Adipocyte (in vitro differentiated cells): ENCODE data around the gene ADORA1.

Experiments
- DNase-seq: peaks from one replicate; pipeline ENCODE4 v3.0.0-alpha.2; 2015; ENCODE audit warnings: low read depth
- H3K27me3 ChIP-seq: replicated peaks from 2 replicates; pipeline ENCODE4 v1.7.0; 2013; ENCODE audit warnings: mild to moderate bottlenecking, low read length, moderate library complexity; ENCODE audit not compliant: control insufficient read depth, insufficient read depth
- H3K36me3 ChIP-seq: 2 replicates; pipeline ENCODE4 v1.7.0; 2013; ENCODE audit warnings: low read length, mild to moderate bottlenecking, moderate library complexity; ENCODE audit not compliant: control insufficient read depth, insufficient read depth, severe bottlenecking
- H3K4me1 ChIP-seq: 2 replicates; pipeline ENCODE4 v1.7.0; 2013; ENCODE audit warnings: mild to moderate bottlenecking, low read length, moderate library complexity; ENCODE audit not compliant: control insufficient read depth, insufficient read depth
- H3K4me3 ChIP-seq: 2 replicates; pipeline ENCODE4 v1.7.0; 2013; ENCODE audit warnings: mild to moderate bottlenecking, low read length, moderate library complexity
- H3K9ac ChIP-seq: 2 replicates; pipeline ENCODE4 v1.7.0; 2013; ENCODE audit warnings: mild to moderate bottlenecking, low read length, moderate library complexity
- H3K9me3 ChIP-seq: 2 replicates; pipeline ENCODE4 v1.7.0; 2013; ENCODE audit warnings: mild to moderate bottlenecking, low read length, moderate library complexity; ENCODE audit not compliant: control insufficient read depth

ADORA1 gene

GRCh38 chr1:203097001-203097400 lies 30.5 kb upstream of the ADORA1 start:
- no peak overlapping the region for H3K4me3 ChIP-seq
- H3K9me3 ChIP-seq, result peaks cover 31% of the 10 kb centered on the region
- no peaks in the 10 kb centered on the region for H3K4me1 ChIP-seq
- no peaks in the 10 kb centered on the region for H3K36me3 ChIP-seq
- DNase-seq, result no peak
- no peak overlapping the region for H3K9ac ChIP-seq
- peaks cover 36% of the 10 kb centered on the region for H3K27me3 ChIP-seq

GRCh38 chr1:203098445-203098844 lies 29.1 kb upstream of the ADORA1 start:
- no peak overlapping the region for H3K4me3 ChIP-seq
- H3K36me3 ChIP-seq, result no peaks in the 10 kb centered on the region
- H3K9ac ChIP-seq, result no peak overlapping the region
- no peaks in the 10 kb centered on the region for H3K4me1 ChIP-seq
- H3K9me3 ChIP-seq, result peaks cover 31% of the 10 kb centered on the region
- no peak for DNase-seq
- H3K27me3 ChIP-seq, result peaks cover 37% of the 10 kb centered on the region

DNA sequence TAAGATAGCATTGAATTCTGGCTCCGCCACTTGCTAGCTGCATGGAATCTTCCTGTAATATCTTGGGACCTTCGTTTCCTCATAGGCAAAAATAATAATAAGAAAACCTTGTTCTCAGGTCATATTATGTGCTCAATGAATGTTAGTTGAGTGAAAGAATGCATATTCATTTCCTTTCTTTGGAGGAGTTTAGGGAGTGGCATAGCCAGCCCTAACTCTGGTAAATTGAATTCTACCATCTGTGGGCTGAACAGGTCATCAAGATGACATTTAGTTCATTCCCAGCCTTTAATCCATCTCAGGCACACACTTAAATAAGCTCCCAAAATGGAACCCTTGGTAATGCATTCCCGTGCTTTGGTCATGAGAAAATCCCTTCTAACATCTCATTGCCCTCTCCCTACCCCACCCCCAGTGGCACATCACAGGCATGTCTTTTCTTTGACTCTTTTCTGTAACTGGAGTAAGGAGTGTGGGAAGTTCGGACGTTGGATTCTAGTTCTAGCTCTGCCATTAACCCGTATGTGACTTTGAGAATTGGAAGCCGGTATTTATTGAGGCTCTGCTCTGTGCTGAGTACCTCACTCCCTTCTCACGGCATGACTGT lies 28.5 kb upstream of the ADORA1 start:
- DNase-seq, result no peak

DNA sequence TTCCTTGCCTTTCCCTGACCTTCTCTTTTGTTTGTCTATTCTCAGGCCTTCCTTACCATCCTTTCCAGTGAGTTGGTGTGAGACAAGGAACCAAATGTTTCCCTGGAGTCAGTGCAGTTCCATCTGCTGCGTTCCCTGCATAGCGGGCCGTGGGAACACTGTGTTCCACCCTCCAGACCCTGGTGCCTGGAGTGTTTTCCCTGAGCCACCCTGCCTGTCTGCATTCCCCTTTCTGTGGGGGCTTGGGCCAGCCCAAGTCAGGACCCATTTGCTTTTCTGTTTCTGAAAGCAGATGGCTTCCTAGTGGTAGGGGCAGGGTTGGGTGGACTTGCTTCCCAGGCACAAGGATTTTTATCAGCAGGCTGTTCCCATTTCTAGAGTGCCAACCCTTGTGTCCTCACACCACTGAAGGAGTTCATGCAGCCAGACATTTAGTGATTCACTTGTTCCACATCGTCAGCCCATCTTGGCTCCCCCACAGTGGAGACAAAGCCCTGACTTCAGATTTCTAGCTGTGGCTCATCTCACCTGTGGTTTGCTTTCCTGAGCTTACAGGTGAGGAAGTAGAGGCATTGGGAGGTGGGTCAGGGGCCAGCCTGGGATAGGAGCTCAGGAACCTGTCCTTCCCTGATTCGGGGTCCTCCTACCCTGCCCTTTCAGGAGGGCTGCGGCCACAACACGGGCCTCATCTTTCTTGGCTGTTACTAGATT lies 27.6 kb upstream of the ADORA1 start:
- Histone ChIP-seq H3K36me3 (no peaks in the 10 kb centered on the region), H3K27me3 (peaks cover 37% of the 10 kb centered on the region), H3K4me1 (no peaks in the 10 kb centered on the region), H3K4me3 (no peak overlapping the region), H3K9ac (no peak overlapping the region), H3K9me3 (peaks cover 30% of the 10 kb centered on the region)
- no peak for DNase-seq

More for the DNA sequence above, 28.5 kb upstream of the ADORA1 start:
- Histone ChIP-seq H3K36me3 (no peaks in the 10 kb centered on the region), H3K27me3 (peaks cover 37% of the 10 kb centered on the region), H3K9ac (no peak overlapping the region), H3K4me1 (no peaks in the 10 kb centered on the region), H3K9me3 (peaks cover 31% of the 10 kb centered on the region), H3K4me3 (no peak overlapping the region)

GRCh38 chr1:203100516-203100869 lies 27.0 kb upstream of the ADORA1 start:
- H3K36me3 ChIP-seq, result no peaks in the 10 kb centered on the region
- H3K4me1 ChIP-seq, result no peaks in the 10 kb centered on the region
- H3K9me3 ChIP-seq, result peaks cover 30% of the 10 kb centered on the region
- H3K4me3 ChIP-seq, result no peak overlapping the region
- no peak overlapping the region for H3K9ac ChIP-seq
- peaks cover 38% of the 10 kb centered on the region for H3K27me3 ChIP-seq
- DNase-seq, result no peak

DNA sequence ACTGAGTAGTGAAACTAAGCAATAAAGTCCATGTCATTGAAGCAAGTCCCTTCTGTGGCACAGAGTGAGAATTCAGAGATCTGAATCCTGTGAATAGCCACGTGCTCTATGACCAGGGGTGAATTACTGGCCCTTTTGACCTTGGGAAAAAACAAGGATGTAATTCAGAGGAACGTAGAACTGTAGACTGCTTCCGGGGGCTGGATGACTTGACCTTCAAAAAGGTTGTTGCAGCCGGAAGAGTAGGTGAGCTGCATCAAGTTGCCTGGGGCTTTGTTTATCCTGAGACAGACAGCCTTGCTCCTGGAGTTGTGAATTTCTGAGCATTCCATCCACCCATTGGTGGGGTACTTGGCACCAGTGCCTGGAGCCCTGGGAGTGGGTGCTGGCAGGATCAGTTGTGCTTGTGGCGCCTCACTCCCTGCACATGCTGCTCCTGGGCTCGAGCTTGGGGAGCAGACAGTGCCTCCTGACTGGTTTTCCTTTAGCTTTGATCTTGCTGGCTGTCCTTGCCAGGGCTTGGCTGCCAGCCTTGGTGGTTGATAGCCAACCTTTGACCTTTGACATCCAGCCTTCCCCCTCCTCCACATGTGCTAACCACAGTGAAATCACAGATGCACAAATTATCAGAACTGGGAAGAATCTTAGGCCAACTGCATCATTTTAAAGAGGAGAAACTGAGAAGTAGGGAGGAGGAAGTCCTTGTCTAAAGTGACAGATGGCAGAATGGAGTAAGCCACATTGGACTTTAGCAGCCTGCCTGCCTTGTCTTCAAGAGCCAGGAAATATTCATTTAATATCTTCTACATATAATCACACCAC lies 25.5 kb upstream of the ADORA1 start:
- Histone ChIP-seq H3K36me3 (no peaks in the 10 kb centered on the region), H3K9ac (no peak overlapping the region), H3K9me3 (peaks cover 18% of the 10 kb centered on the region), H3K4me3 (no peak overlapping the region), H3K27me3 (peaks cover 52% of the 10 kb centered on the region), H3K4me1 (no peaks in the 10 kb centered on the region)
- no peak for DNase-seq

- Histone ChIP-seq H3K9me3 (peaks cover 16% of the 10 kb centered on the region), H3K36me3 (no peaks in the 10 kb centered on the region), H3K9ac (no peak overlapping the region), H3K4me1 (no peaks in the 10 kb centered on the region), H3K27me3 (peaks cover 62% of the 10 kb centered on the region), H3K4me3 (no peak overlapping the region)
- DNase-seq, result no peak
Measured at GRCh38 chr1:203103216-203103615, 24.3 kb upstream of the ADORA1 start.

- H3K27me3 ChIP-seq, result peaks cover 62% of the 10 kb centered on the region
- H3K4me3 ChIP-seq, result no peak overlapping the region
- H3K4me1 ChIP-seq, result no peaks in the 10 kb centered on the region
- no peak overlapping the region for H3K9ac ChIP-seq
- DNase-seq, result no peak
- H3K9me3 ChIP-seq, result peaks cover 16% of the 10 kb centered on the region
- no peaks in the 10 kb centered on the region for H3K36me3 ChIP-seq
Measured at GRCh38 chr1:203103829-203104495, 23.6 kb upstream of the ADORA1 start.

DNA sequence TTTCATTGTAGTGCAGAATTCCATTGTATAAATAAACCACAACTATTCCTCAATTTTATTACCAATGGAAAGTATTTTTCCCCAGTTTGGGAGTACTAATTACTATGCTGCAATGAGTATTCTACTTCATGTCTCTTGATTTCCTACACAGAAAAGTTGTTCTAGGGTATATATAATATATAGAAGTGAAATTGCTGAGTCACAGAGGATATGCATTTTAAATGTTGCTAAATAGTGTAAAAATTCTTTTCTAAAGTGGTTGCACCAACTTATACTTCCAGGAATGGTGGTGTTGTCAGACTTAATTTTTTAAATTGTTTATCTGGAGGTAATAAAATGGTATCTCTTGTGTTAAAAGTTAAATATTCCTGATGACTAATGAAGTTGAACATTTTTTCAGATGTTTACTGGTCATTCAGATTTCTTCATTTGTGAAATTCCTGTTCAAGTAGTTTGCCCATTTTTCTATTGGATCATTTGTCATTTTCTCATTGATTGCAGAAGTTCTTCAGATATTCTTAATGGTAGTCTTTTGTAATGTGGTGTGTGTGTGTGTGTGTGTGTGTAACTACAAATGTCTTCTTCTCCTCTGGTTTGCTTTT lies 22.6 kb upstream of the ADORA1 start:
- Histone ChIP-seq H3K36me3 (no peaks in the 10 kb centered on the region), H3K9ac (no peak overlapping the region), H3K4me1 (no peaks in the 10 kb centered on the region), H3K9me3 (peaks cover 22% of the 10 kb centered on the region), H3K4me3 (no peak overlapping the region), H3K27me3 (peaks cover 62% of the 10 kb centered on the region)
- DNase-seq, result no peak

DNA sequence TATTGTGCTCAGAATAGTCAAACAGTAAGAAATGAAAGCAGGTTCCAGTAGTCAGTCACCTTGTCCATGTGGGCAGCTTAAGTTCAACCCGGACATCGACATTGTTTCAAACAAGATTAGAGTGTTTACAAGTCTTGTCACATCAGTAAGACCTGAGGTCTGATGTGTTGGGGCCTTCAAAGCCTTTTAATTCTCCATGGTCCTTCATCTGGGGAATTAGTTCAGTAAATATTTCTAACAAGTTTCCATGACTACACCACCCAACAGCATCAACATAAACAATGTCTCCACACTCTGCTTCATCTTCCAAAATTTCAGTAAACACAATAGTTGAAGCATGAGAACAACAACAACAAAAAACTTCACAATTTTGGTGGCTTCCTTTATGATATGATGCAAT lies 15.1 kb upstream of the ADORA1 start:
- DNase-seq, result no peak
- no peak overlapping the region for H3K4me3 ChIP-seq
- H3K4me1 ChIP-seq, result peaks cover under 1% of the 10 kb centered on the region

DNA sequence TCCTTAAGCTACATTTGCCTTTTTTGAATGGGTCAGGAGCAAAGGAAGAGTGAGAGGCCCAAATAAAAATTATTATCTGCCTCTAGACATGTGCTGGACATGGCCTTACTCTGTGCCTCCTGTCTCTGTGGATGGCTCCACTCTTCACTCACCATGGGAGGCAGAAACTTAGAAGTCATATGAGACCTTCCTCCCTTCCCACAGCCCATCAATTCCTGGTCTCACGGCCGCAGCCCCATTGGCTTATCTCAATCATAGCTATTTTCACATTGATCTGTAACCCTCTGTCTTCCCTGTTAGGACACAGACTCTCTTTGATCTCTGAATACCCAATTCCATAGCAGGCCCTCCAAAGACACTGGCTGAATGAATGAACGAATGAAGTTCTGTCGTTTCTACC lies 14.2 kb upstream of the ADORA1 start:
- H3K36me3 ChIP-seq, result no peaks in the 10 kb centered on the region
- H3K27me3 ChIP-seq, result peaks cover 50% of the 10 kb centered on the region
- peaks cover 6% of the 10 kb centered on the region for H3K9me3 ChIP-seq
- no peak for DNase-seq
- H3K4me1 ChIP-seq, result peaks cover 3% of the 10 kb centered on the region
- no peak overlapping the region for H3K9ac ChIP-seq
- no peak overlapping the region for H3K4me3 ChIP-seq

More for the DNA sequence above, 15.1 kb upstream of the ADORA1 start:
- H3K9me3 ChIP-seq, result peaks cover 6% of the 10 kb centered on the region
- no peak overlapping the region for H3K9ac ChIP-seq
- peaks cover 56% of the 10 kb centered on the region for H3K27me3 ChIP-seq
- no peaks in the 10 kb centered on the region for H3K36me3 ChIP-seq
